Stimulated activated naive CD8-positive, alpha-beta T cell treated with anti-CD3 and anti-CD28 coated beads, Interleukin-15, Interleukin-2, amounts not matched to agents 100 ng/mL and 50 ng/mL, for 24 hours (primary cell): ENCODE measurements around the gene NMT1.
A peak's percentile ranks its signal among the peaks of the same experiment; 100 is the strongest.

Source experiments
- H3K27ac Mint-ChIP-seq: one replicate; pipeline ENCODE4 v1.8.0; 2021; ENCODE audit warnings: mild to moderate bottlenecking, mixed read lengths
- H3K27me3 Mint-ChIP-seq: one replicate; pipeline ENCODE4 v1.8.0; 2021; ENCODE audit warnings: mixed read lengths
- H3K36me3 Mint-ChIP-seq: one replicate; pipeline ENCODE4 v1.8.0; 2021; ENCODE audit warnings: low read depth, mixed read lengths
- H3K4me1 Mint-ChIP-seq: one replicate; pipeline ENCODE4 v1.8.0; 2021; ENCODE audit warnings: low read depth, mixed read lengths
- H3K4me3 Mint-ChIP-seq: one replicate; pipeline ENCODE4 v1.8.0; 2021; ENCODE audit warnings: mild to moderate bottlenecking, mixed read lengths
- H3K9me3 Mint-ChIP-seq: one replicate; pipeline ENCODE4 v1.8.0; 2021; ENCODE audit warnings: mixed read lengths

The NMT1 gene

DNA sequence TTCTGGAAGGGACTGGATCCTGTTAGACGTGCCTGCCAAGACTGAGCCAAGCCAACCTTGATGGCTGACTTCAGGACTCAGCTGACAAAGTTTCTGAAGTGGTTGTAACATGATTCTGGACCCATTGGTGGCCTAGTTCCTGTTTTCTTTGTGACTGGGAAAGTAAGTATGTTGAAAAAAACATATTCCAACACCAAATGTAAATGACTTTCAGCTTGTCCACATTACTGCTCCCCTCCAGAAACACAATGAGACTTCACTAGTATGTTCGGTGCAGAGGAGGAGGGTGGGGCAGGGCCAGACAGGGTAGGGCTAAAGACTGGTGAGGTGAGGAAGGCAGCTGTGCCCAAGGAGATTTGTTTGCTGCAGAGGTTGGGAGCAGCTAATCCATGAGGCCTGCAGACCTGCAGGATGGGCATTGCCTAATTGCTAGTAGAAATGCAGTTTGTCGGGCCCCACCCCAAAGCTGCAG, 26.4 kb downstream of the NMT1 start:
- Mint-ChIP-seq H3K9me3 (no peaks in the 10 kb centered on the region), H3K27me3 (no peaks in the 10 kb centered on the region), H3K36me3 (peaks cover 63% of the 10 kb centered on the region), H3K4me1 (no peaks in the 10 kb centered on the region), H3K27ac (no peak overlapping the region), H3K4me3 (no peak overlapping the region)

DNA sequence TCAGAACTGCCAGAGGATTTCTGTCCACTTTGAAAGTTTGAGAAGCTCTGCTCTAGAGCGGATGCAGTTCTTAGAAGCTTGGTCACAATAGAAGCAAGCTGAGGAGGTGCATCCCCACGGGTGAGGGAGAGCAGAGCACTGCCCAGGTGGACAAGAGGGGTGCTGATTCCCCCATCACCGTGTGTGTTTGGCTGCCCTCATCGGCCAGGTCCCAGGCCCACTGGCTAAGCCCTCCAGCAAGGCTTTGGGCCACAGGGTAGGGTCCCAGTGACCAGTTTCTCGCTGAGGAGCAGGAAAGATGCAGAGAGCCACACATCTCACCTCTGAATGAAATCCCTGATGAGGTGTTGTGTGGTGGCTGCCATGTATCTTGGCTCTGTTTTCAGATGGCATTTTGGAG, 26.9 kb downstream of the NMT1 start:
- Mint-ChIP-seq H3K27me3 (no peaks in the 10 kb centered on the region), H3K27ac (no peak overlapping the region), H3K4me1 (no peaks in the 10 kb centered on the region), H3K9me3 (no peaks in the 10 kb centered on the region), H3K4me3 (no peak overlapping the region), H3K36me3 (peaks cover 67% of the 10 kb centered on the region)

DNA sequence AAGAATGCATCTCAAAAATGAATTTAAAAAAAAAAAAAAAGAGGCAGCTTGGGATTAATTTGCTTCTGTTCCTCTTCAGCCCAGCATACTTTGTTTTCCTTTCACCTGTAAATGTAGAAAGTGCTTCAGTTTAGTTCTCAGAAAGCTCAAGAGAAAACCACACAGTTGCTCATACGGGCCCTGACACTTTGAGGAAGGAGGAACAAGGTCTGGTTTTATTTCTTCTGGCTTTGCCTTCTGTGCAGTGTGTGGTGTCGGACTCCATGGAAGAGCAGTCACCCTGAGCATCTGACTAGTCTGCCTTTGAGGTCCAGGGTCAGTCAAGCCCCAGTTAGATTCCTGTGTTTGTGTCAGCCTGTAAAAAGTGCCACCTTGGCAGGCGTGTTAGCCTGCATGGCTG, 27.6 kb downstream of the NMT1 start:
- H3K4me3 Mint-ChIP-seq = no peak overlapping the region
- H3K4me1 Mint-ChIP-seq = no peaks in the 10 kb centered on the region
- no peaks in the 10 kb centered on the region for H3K9me3 Mint-ChIP-seq
- H3K27ac Mint-ChIP-seq = no peak overlapping the region
- H3K36me3 Mint-ChIP-seq = peaks cover 66% of the 10 kb centered on the region
- no peaks in the 10 kb centered on the region for H3K27me3 Mint-ChIP-seq

DNA sequence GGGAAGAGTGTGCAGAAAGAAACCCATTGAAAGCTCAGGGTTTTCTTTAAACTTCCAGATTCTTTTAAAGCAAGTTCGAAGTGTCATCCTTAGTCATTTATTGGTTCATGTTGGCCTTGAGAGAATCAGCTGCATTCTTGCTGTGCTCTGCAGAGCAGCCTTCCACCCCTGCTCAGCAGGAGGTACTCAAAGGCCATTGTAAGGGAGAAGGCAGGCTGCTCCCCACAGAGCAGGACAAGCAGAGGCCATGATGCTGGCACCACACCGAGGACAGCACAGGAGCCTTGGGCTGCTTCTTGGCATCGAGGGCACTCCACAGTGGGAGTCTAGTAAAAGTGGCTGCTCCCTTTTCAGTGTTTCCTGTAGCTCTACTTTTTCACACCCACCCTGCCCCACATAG, 29.6 kb downstream of the NMT1 start:
- Mint-ChIP-seq H3K36me3 (peaks cover 67% of the 10 kb centered on the region), H3K27me3 (no peaks in the 10 kb centered on the region), H3K4me1 (no peaks in the 10 kb centered on the region), H3K9me3 (no peaks in the 10 kb centered on the region), H3K4me3 (no peak overlapping the region), H3K27ac (no peak overlapping the region)

DNA sequence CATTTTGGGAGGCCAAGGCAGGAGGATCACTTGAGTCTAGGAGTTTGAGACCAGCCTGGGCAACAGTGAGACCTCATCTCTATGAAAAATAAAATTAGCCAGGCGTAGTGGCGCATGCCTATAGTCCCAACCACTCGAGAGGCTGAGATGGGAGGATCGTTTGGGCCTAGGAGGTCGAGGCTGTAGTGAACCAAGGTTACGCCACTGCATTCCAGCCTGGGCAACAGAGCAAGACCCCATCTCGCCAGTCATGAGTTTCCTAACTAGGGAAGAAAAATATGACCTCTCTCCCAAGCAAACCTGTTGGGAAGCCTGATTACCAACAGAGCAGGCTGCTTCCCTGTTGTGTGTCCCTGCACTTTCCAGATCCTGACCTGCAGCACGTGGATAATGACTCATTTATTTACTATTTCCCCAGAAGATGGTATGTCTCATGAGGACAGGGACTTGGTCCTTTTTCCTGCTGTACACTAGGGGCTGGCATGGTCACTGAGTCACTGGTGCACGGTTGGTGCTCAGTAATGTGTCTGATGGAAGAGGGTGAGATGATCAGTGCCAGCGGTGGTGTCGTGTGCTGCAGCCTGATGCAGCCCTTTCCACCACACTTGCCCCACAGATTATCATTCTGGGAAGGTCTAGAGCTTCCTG, 30.8 kb downstream of the NMT1 start:
- no peaks in the 10 kb centered on the region for H3K9me3 Mint-ChIP-seq
- no peak overlapping the region for H3K4me3 Mint-ChIP-seq
- no peaks in the 10 kb centered on the region for H3K27me3 Mint-ChIP-seq
- H3K27ac Mint-ChIP-seq = peak overlapping the region; percentile 7
- H3K4me1 Mint-ChIP-seq = no peaks in the 10 kb centered on the region
- H3K36me3 Mint-ChIP-seq = peaks cover 70% of the 10 kb centered on the region

DNA sequence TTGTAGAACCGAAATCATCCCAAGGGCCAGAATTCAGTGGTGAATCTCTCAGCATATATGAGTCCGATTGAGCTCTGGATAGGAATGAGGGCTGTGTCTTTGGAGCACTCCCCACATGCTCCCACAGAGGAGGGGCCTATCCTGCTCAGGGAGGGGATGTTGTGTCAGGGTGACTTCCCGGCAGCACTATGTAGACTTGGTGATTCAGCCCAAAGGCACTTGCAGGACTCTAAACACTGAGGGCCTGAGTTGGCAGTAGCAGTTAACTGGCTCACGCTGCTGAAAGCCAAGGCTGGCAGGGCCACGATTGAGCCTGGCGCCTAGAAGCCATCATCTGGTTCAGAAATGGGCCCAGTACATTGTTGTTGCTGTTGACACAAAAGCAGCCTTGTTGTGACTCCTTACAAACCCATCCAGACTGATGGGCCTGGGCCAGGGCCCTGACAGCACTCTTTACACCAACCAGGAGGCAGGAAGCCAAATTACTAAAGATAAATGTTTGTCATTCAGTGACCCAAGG, 31.9 kb downstream of the NMT1 start:
- no peak overlapping the region for H3K27ac Mint-ChIP-seq
- no peaks in the 10 kb centered on the region for H3K27me3 Mint-ChIP-seq
- H3K9me3 Mint-ChIP-seq = no peaks in the 10 kb centered on the region
- no peaks in the 10 kb centered on the region for H3K4me1 Mint-ChIP-seq
- H3K36me3 Mint-ChIP-seq = peaks cover 69% of the 10 kb centered on the region
- no peak overlapping the region for H3K4me3 Mint-ChIP-seq

DNA sequence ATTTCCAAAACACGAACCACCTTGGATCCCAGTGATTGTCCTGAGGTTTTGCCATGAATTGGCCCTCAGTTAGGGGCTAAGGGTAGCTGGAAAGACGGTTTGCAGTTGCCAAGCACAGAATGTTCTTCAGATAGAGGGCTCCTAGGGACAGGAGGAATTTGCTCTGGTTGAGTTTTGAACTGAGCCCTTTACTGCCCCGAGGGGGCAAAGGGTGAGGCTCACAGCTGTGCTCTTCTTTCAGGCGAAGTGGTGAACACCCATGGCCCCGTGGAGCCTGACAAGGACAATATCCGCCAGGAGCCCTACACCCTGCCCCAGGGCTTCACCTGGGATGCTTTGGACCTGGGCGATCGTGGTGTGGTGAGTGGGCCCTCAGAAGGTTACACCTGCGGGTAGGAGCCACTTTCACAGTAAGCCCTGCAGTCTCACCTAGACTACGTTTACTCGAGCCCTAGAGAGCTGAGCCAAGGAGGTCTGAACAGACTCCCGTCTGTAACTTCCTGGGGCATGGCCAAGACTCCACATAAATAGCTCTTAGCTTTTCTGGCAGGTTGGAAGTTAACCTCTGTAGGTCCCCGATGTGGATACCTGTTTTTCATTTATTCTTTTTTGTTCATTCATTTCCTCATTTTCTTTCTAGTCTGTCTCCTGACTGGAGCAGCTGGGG, 32.5 kb downstream of the NMT1 start:
- no peak overlapping the region for H3K4me3 Mint-ChIP-seq
- no peaks in the 10 kb centered on the region for H3K9me3 Mint-ChIP-seq
- H3K27me3 Mint-ChIP-seq = no peaks in the 10 kb centered on the region
- no peaks in the 10 kb centered on the region for H3K4me1 Mint-ChIP-seq
- H3K27ac Mint-ChIP-seq = no peak overlapping the region
- peaks cover 69% of the 10 kb centered on the region for H3K36me3 Mint-ChIP-seq

DNA sequence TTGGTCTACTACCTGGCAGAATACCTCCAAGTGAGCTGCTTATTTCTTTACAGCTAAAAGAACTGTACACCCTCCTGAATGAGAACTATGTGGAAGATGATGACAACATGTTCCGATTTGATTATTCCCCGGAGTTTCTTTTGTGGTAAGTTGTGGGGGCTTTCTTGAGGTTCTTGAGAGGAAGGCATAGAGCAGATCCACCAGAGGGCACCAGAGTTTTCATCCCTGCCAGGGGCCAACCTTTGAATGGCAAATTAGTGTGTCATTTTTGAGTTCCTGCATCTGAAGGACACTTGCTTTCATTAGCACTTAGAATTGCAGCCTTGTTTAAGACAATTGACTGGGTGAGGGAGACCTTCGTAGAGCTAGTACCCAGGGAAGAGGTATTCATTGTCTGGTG, 35.0 kb downstream of the NMT1 start:
- no peaks in the 10 kb centered on the region for H3K27me3 Mint-ChIP-seq
- H3K4me3 Mint-ChIP-seq = no peak overlapping the region
- H3K36me3 Mint-ChIP-seq = peaks cover 70% of the 10 kb centered on the region
- no peaks in the 10 kb centered on the region for H3K4me1 Mint-ChIP-seq
- H3K9me3 Mint-ChIP-seq = no peaks in the 10 kb centered on the region
- H3K27ac Mint-ChIP-seq = no peak overlapping the region

DNA sequence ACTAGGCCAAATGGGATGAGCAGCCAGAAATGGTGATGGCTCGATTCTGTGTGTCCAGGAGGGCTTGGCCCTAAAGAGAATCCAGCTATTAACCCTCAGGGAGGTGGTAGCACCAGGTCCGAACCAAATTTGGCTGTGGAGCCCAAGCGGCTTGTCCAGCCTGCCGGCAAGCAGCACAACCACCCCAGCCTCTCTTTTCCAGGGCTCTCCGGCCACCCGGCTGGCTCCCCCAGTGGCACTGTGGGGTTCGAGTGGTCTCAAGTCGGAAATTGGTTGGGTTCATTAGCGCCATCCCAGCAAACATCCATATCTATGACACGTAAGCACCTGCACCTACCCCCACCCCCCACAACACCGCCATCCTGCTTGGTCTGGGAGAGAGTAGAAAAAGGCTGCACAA, 35.8 kb downstream of the NMT1 start:
- Mint-ChIP-seq H3K9me3 (no peaks in the 10 kb centered on the region), H3K4me1 (no peaks in the 10 kb centered on the region), H3K36me3 (peaks cover 68% of the 10 kb centered on the region), H3K27ac (no peak overlapping the region), H3K27me3 (no peaks in the 10 kb centered on the region), H3K4me3 (no peak overlapping the region)

DNA sequence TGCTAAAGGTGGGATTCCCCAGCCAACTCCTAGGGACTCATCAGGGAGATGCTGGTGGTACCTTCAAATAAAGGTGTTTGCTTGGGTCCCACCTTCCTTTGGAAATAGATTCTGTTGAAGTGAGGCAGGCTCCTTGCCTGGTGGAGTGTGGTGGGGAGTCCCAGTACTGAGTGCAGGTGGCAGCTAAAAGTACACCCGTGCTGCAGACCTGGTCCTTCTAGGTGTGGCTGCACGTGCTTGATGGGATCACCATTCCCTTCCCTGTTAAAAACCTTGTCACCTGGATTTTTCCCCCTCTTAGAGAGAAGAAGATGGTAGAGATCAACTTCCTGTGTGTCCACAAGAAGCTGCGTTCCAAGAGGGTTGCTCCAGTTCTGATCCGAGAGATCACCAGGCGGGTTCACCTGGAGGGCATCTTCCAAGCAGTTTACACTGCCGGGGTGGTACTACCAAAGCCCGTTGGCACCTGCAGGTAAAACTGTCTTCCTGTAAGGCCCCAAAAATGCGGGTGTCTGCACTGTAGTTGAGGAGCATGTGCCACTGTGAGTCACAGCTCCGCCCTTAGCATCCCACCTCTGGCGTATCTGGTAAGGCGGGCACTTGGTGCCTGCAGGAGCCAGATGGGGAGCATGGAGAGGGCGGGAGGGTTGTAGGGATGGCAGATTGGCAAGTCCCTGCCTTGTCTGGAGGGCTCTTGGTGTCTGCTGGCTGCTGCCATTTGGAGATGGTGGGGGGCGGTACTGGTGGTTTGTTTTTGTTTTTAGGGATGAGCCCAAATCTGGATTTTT, 37.2 kb downstream of the NMT1 start:
- H3K27ac Mint-ChIP-seq = no peak overlapping the region
- H3K9me3 Mint-ChIP-seq = no peaks in the 10 kb centered on the region
- H3K27me3 Mint-ChIP-seq = no peaks in the 10 kb centered on the region
- H3K36me3 Mint-ChIP-seq = peaks cover 68% of the 10 kb centered on the region
- H3K4me1 Mint-ChIP-seq = no peaks in the 10 kb centered on the region
- H3K4me3 Mint-ChIP-seq = no peak overlapping the region

DNA sequence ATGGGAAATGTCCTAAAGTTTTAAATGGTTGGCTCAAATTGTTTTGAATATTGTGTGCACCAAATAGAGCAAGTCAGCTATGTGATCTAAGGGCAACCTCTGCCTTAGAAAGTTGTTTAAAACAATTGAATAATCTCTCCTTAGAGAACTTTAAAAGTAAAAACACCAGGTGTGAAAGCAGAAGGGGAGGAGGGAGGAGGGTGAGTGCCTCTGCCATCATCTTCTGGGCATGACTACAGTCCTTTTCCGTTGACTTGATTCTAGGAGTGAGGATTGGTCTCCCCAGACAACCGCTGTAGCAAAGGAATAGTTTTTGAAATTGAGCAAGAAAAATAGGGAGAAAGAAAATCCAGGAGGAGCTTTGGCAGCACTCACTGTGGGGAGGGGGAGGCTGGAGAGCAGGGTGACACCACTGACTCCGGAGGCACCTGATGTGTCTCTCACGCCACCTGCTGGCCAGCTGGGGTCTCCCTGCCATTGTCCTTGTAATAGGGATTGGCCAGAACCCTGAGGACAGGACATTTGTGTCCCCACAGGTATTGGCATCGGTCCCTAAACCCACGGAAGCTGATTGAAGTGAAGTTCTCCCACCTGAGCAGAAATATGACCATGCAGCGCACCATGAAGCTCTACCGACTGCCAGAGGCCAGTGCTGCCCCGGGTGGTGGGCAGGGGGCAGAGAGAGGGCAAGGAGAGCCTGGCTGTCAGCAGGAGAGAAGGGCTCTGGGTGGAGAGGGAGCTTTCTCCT, 37.9 kb downstream of the NMT1 start:
- no peaks in the 10 kb centered on the region for H3K9me3 Mint-ChIP-seq
- H3K36me3 Mint-ChIP-seq = peaks cover 67% of the 10 kb centered on the region
- H3K4me1 Mint-ChIP-seq = no peaks in the 10 kb centered on the region
- H3K27ac Mint-ChIP-seq = no peak overlapping the region
- H3K27me3 Mint-ChIP-seq = no peaks in the 10 kb centered on the region
- no peak overlapping the region for H3K4me3 Mint-ChIP-seq

DNA sequence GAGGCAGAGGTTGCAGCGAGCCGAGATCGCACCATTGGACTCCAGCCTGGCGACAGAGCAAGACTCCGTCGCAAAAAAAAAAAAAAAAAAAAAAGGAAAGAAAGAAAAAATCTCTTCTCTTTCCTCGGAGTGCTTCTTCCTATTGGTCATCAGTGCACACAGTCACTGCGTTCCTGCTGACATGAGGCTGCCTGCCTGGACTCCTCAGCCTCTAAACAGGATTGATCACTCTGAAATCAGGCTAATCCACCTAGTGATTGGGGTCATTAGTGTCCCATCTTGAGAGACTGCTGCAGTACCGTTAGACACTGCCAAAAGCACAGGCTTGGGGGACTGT, 40.4 kb downstream of the NMT1 start:
- H3K9me3 Mint-ChIP-seq = no peaks in the 10 kb centered on the region
- H3K27me3 Mint-ChIP-seq = no peaks in the 10 kb centered on the region
- H3K4me1 Mint-ChIP-seq = no peaks in the 10 kb centered on the region
- H3K36me3 Mint-ChIP-seq = peaks cover 58% of the 10 kb centered on the region
- H3K4me3 Mint-ChIP-seq = no peak overlapping the region
- H3K27ac Mint-ChIP-seq = no peak overlapping the region

DNA sequence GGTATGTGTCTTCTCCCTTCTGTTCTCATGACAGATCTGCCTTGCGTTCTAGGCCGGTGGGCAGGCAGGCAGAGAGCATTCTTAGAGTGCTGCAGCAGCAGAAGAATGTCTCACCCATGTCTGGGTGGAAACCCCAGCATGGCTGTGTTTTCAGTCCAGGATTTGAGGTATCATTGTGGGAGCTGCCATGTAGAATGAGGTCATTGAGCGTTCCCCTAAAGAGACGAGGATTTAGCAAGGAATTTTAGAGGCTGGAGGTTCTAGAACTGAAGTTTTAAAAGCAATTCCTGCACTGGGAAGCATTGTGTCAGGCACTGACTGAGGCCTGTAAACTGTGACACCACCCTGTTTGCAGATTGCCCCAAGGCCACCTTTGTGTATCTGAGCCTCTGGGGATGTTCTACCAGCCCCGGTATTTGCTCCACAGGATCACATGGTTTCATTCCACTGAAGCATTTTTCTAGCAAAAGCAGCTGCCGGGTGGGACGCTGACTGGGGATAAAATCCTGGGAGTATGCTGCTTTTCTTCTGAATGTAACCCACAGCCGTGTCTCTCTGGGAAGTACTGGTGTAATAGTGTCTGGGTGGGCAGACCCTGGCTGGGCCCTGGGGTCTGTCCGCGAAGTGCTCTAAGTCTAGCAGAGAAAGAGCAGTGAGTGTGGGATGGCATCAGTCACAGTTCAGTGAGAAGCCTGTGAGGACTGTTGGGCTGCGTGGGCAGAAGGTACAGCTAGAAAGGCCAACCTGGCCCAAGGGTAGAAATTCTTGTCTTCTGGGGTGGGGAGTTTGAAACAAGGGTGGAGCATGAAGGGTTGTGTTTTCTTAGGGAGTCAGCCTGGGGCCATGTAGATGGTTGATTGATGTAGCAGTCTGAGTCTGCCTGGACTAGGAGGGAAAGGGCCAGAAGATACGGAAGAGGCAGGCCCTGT, 41.0 kb downstream of the NMT1 start:
- Mint-ChIP-seq H3K4me1 (no peaks in the 10 kb centered on the region), H3K27ac (peak overlapping the region; percentile 4), H3K36me3 (peaks cover 61% of the 10 kb centered on the region), H3K27me3 (no peaks in the 10 kb centered on the region), H3K4me3 (no peak overlapping the region), H3K9me3 (no peaks in the 10 kb centered on the region)

DNA sequence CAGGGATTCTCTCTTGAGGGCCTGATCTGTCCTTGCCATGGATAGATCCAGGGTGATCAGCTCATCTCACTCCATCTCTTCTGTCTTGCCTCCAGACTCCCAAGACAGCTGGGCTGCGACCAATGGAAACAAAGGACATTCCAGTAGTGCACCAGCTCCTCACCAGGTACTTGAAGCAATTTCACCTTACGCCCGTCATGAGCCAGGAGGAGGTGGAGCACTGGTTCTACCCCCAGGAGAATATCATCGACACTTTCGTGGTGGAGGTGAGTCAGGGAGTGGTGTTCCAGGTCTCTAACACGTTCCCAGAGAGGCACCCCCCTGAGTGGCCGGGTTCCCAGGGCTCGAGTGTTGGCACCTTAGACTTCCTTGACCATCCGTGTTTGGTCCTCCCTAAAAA, 41.7 kb downstream of the NMT1 start:
- Mint-ChIP-seq H3K27me3 (no peaks in the 10 kb centered on the region), H3K27ac (no peak overlapping the region), H3K36me3 (peaks cover 59% of the 10 kb centered on the region), H3K9me3 (no peaks in the 10 kb centered on the region), H3K4me3 (no peak overlapping the region), H3K4me1 (no peaks in the 10 kb centered on the region)
